GM10248 (cell line): ENCODE results near the gene TANC1.

Experiments
- CTCF ChIA-PET: fragments of 300-600 bp; sonication (Branson Sonifier 250); formaldehyde crosslinking; extraction: SDS; loops from one replicate; lab custom pipeline; 2021; ENCODE audit warnings: antibody characterized with exemption; lab: Yijun Ruan, JAX
- POLR2A ChIA-PET: fragments of 350-650 bp; sonication (Branson Sonifier 250); formaldehyde crosslinking; extraction: SDS; loops from one replicate; lab custom pipeline; 2020; ENCODE audit warnings: antibody characterized with exemption; lab: Yijun Ruan, JAX
- DNase-seq: peaks from one replicate; pipeline ENCODE4 v3.0.0; 2012; ENCODE audit errors: extremely low spot score
- TF ChIP-seq, protein P1 (sequence below): IDR thresholded peaks from 2 replicates; pipeline ENCODE4 v1.5.1; 2012; ENCODE audit warnings: mild to moderate bottlenecking, low read depth; ENCODE audit errors: extremely low read depth, missing control alignments, control extremely low read depth

TANC1 gene

DNA sequence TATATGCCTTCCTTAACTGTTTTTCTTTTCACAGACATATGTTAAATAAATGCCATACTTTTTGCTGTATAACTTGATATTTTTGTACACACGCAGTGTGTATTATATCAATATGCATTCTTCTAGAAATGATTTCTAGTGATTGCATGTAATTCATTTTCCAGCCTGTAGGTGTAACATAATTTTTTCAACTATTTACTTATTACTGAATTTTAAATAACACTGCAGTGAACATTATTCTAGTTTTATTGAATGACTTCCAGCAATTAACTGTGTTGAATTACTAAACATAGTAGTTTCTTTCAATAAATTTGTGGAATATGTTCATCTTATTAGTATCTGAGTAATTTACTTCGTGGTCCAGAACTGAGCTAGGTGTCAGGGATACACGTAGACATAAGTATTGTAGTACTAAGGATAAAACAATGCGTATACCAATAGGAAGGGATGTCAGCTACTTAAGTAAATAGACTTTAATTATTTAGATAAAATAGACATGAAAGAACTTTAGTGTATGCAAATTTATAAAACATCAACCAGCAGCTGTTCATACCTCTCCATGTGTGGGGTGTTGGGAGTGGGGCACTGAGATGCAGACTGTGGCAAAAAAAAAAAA, 28.0 kb downstream of the TANC1 start:
- CTCF ChIA-PET = interaction anchor here (0.6 to 4.5 kb wide), 5 partner anchors 10 to 118 kb away, joined by 3 to 31 read pairs (median 4); no protein-coding TSS in a partner anchor
- TF ChIP-seq, protein P1, sequence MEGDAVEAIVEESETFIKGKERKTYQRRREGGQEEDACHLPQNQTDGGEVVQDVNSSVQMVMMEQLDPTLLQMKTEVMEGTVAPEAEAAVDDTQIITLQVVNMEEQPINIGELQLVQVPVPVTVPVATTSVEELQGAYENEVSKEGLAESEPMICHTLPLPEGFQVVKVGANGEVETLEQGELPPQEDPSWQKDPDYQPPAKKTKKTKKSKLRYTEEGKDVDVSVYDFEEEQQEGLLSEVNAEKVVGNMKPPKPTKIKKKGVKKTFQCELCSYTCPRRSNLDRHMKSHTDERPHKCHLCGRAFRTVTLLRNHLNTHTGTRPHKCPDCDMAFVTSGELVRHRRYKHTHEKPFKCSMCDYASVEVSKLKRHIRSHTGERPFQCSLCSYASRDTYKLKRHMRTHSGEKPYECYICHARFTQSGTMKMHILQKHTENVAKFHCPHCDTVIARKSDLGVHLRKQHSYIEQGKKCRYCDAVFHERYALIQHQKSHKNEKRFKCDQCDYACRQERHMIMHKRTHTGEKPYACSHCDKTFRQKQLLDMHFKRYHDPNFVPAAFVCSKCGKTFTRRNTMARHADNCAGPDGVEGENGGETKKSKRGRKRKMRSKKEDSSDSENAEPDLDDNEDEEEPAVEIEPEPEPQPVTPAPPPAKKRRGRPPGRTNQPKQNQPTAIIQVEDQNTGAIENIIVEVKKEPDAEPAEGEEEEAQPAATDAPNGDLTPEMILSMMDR = no peak
- POLR2A ChIA-PET = no interaction called here

DNA sequence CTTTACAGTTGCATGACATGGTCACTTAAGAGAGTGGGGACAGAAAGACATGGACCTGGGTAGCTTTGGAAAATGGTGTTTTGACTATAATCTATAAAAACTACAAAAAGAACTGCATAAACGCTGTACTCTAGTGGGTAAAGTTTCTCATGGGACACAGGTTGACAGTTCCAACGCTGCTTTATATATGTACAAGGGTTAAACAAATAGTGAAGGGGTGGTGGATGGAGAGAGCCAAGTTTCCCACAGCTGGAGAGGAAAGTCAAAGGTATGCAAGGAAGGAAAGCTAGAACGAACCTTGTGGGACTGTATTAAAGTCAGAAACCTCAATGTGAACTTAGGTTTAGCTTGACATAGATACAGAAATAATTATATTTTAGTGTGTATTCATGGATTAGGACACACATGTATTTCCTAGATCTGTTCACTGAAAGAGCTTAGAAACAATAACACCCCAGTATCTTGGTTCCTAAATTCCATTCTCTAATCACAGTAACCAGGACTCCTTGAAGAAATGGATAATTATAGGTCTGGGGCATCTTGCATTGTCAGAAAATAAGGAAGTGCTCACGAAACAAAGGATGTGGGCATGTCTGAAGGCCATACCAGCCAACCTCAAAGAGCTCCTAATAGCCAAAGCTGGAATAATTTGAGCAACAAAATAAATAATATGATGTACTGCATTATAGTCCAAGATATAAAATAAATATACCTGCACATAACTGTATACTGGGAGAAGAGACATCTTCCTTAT, 28.8 kb downstream of the TANC1 start:
- ChIA-PET CTCF (interaction anchor here (0.6 to 4.5 kb wide), 8 partner anchors 10 to 122 kb away, joined by 3 to 31 read pairs (median 4); no protein-coding TSS in a partner anchor), POLR2A (no interaction called here)
- DNase-seq = no peak
- TF ChIP-seq, protein P1 = no peak

More for the DNA sequence above, 28.0 kb downstream of the TANC1 start:
- no peak for DNase-seq

DNA sequence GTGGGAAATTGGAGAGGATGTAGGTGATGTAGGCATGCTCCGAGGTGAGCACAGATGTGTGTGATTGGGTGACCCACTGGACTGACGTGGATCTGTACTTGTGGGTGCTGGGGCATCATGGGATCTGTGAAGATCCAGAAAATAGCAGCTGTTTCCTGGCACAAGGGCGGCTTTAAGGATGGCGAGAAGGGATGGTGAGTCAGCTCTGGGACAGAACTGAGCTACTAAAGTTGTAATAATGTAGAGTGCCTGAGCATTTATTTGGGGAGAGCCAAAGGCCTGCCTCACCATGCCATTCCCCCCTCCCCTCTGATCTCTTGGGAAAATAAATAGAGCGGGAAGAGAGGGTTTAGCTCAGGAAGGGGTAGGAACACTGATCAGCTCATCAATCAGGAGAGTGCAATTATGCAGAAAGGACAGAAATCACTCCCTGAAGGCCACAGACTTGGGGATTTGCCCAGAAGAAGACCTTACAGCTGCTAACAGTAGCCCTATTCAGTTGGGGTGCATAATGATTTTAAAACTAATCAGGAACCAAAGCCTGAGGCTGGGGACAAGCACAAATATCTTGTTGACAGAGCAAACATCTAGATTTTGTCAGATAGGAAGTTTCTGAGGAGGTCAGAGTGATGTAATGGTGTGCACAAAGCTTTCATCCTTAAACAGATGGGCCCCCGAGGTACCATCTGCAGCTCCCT, 30.3 kb downstream of the TANC1 start:
- TF ChIP-seq, protein P1 = no peak
- DNase-seq = no peak
- ChIA-PET CTCF (interaction anchor here (4.5 kb wide), 1 partner anchor 12 kb away, joined by 31 read pairs; no protein-coding TSS in a partner anchor), POLR2A (no interaction called here)

DNA sequence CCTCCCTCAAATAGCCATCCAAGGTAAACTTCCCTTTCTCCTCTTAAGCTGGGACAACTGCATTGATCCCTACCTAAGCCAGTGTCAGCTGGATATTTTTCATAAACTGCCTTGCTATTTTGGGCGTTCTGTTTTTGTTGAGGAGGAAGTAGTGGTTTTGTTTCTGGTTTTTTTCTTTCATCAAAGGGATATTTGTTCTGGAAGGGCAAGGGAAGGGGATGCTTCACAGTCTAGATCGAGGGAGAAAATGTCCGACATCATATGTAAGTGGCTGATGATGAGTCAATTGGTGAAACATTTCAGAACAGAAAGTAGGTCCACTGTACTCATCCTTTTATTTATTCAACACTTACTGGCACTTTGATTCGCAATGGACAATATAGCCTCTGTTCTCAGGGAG, 31.0 kb downstream of the TANC1 start:
- CTCF ChIA-PET = interaction anchor here (4.5 kb wide), 1 partner anchor 13 kb away, joined by 31 read pairs; no protein-coding TSS in a partner anchor
- TF ChIP-seq, protein P1 = no peak
- DNase-seq = no peak
- POLR2A ChIA-PET = no interaction called here

DNA sequence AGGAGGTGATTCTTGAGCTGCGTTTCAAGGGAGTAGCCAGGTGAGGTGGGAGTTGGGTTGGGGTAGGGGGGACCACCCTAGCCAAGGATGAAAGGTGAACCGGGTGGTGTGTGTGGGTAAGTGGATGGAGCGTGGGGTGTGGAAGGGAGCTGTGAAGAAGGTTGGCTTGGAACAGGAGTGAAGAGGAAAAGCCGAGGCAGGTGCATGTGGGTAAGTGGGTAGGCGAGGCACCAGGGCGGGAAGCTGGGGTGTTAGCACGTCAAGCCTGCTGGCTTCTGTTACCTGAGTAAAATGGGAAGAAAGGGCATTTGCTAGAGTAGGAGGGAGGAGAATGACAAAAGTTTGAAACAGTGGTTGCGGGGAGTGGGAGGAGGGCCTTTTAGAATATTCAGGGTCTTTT, 31.6 kb downstream of the TANC1 start:
- CTCF ChIA-PET = interaction anchor here (1.4 to 4.5 kb wide), 2 partner anchors 10 to 13 kb away, joined by 4 to 31 read pairs; no protein-coding TSS in a partner anchor

More for the DNA sequence above, 31.6 kb downstream of the TANC1 start:
- TF ChIP-seq, protein P1 = no peak
- no peak for DNase-seq
- POLR2A ChIA-PET = no interaction called here
